H1 (cell line): ENCODE data around the gene CLEC16A. TPM values are rescaled to one million over a fixed set of nuclear protein-coding genes. Genes with fewer than 3 reads are reported as not detected.

Source experiments
- CTCF ChIA-PET: fragments of 300-600 bp; sonication (Branson Sonifier 250); formaldehyde crosslinking; loops from one replicate; lab custom pipeline; 2021; ENCODE audit not compliant: partially characterized antibody; lab: Charles Lee
- POLR2A ChIA-PET: fragments of 300-600 bp; sonication (Branson Sonifier 250); formaldehyde crosslinking; loops from one replicate; lab custom pipeline; 2021; ENCODE audit warnings: inconsistent platforms; ENCODE audit not compliant: partially characterized antibody; lab: Charles Lee
- DNase-seq, 2 experiments: peaks; one replicate each; pipeline versions ENCODE4 v3.0.0 to v3.0.0-alpha.2; 2010 to 2022; ENCODE audit warnings: low spot score in 2 of 2, low read depth in 1 of 2, mixed read lengths in 1 of 2
- FAIRE-seq: peaks from 2 replicates; lab custom pipeline; 2011; peaks lifted over from hg19 to GRCh38; lab: Jason Lieb, UNC
- H2AFZ ChIP-seq: 2 replicates; pipeline ENCODE4 v1.8.1; 2012; ENCODE audit warnings: low read length, inconsistent platforms
- H2AK5ac ChIP-seq: 2 replicates; pipeline ENCODE4 v1.6.1; 2013; ENCODE audit warnings: low read depth, low read length
- H2BK120ac ChIP-seq: replicated peaks from 2 replicates; pipeline ENCODE3; 2013; ENCODE audit warnings: low read depth, low read length, inconsistent platforms
- H2BK12ac ChIP-seq: 2 replicates; pipeline ENCODE4 v1.6.1; 2013; ENCODE audit warnings: low read depth, low read length
- H2BK15ac ChIP-seq: 2 replicates; pipeline ENCODE4 v1.6.1; 2013; ENCODE audit warnings: low read length
- H2BK20ac ChIP-seq: 2 replicates; pipeline ENCODE4 v1.6.1; 2013; ENCODE audit warnings: low read length
- H2BK5ac ChIP-seq: 2 replicates; pipeline ENCODE4 v1.6.1; 2013; ENCODE audit warnings: low read depth, low read length
- H3K14ac ChIP-seq: 2 replicates; pipeline ENCODE4 v1.6.1; 2013; ENCODE audit warnings: inconsistent platforms; ENCODE audit not compliant: insufficient read length
- H3K18ac ChIP-seq: 2 replicates; pipeline ENCODE4 v1.6.1; 2013; ENCODE audit warnings: low read length; ENCODE audit errors: extremely low read depth
- H3K23ac ChIP-seq: 2 replicates; pipeline ENCODE4 v1.6.1; 2013; ENCODE audit warnings: inconsistent platforms; ENCODE audit not compliant: insufficient read length
- H3K23me2 ChIP-seq: 2 replicates; pipeline ENCODE4 v1.6.1; 2013; ENCODE audit warnings: low read depth, low read length
- H3K27ac ChIP-seq: 2 replicates; pipeline ENCODE4 v1.6.1; 2011; ENCODE audit warnings: low read depth, low read length, inconsistent platforms
- H3K27me3 ChIP-seq, 4 experiments: replicated peaks in 1 of 4; 1 replicate in 1 of 4; 2 replicates in 3 of 4; pipeline versions ENCODE4 v1.6.1 to v1.8.1; 2011 to 2013; ENCODE audit warnings: low read length in 3 of 4, mild to moderate bottlenecking in 3 of 4, inconsistent platforms in 2 of 4, mixed read lengths in 2 of 4, moderate library complexity in 1 of 4; ENCODE audit not compliant: control insufficient read depth in 3 of 4, insufficient read depth in 3 of 4; ENCODE audit errors: extremely low read depth in 1 of 4
- H3K36me3 ChIP-seq, 4 experiments: 2 replicates each; pipeline versions ENCODE4 v1.6.1 to v1.8.1; 2011 to 2013; ENCODE audit warnings: mild to moderate bottlenecking in 4 of 4, low read length in 3 of 4, moderate library complexity in 2 of 4, control low read depth in 1 of 4, inconsistent platforms in 1 of 4; ENCODE audit not compliant: insufficient read depth in 4 of 4, control insufficient read depth in 2 of 4
- H3K4ac ChIP-seq: replicated peaks from 2 replicates; pipeline ENCODE3; 2013; ENCODE audit warnings: low read length, low read depth, mixed read lengths, inconsistent platforms; ENCODE audit not compliant: insufficient read length
- H3K4me1 ChIP-seq, 4 experiments: replicated peaks in 1 of 4; 1 replicate in 1 of 4; 2 replicates in 3 of 4; pipeline versions ENCODE4 v1.6.1 to v1.8.1; 2011 to 2013; ENCODE audit warnings: low read length in 3 of 4, inconsistent platforms in 2 of 4, mixed read lengths in 1 of 4; ENCODE audit not compliant: insufficient read depth in 4 of 4, control insufficient read depth in 3 of 4
- H3K4me2 ChIP-seq, 2 experiments: 2 replicates each; pipeline versions ENCODE4 v1.6.1 to v1.8.1; 2011 to 2013; ENCODE audit warnings: low read depth in 2 of 2, low read length in 2 of 2, control low read depth in 1 of 2, inconsistent platforms in 1 of 2, mild to moderate bottlenecking in 1 of 2; ENCODE audit not compliant: insufficient read depth in 1 of 2
- H3K4me3 ChIP-seq, 4 experiments: fragments of 200-600, 300-600 bp in 1 of 4; sonication (generic), shearing (Covaris generic), sonication (Bioruptor Twin) in 1 of 4; 2 replicates each; pipeline versions ENCODE4 v1.5.1 to v1.8.1; 2011 to 2016; ENCODE audit warnings: low read length in 4 of 4, low read depth in 3 of 4, control low read depth in 2 of 4, inconsistent platforms in 2 of 4, mild to moderate bottlenecking in 2 of 4, mixed read lengths in 1 of 4, moderate library complexity in 1 of 4; ENCODE audit not compliant: insufficient read depth in 2 of 4; ENCODE audit errors: extremely low read depth in 1 of 4
- H3K56ac ChIP-seq: replicated peaks from 2 replicates; pipeline ENCODE3; 2013; ENCODE audit warnings: low read depth, mild to moderate bottlenecking, mixed read lengths, low read length, inconsistent platforms; ENCODE audit not compliant: insufficient read length
- H3K79me1 ChIP-seq: 2 replicates; pipeline ENCODE4 v1.6.1; 2013; ENCODE audit warnings: low read depth, low read length, control low read depth
- H3K79me2 ChIP-seq, 2 experiments: 2 replicates each; pipeline versions ENCODE4 v1.6.1 to v1.8.1; 2012 to 2013; ENCODE audit warnings: low read length in 2 of 2, mild to moderate bottlenecking in 2 of 2, inconsistent platforms in 1 of 2; ENCODE audit not compliant: insufficient read depth in 2 of 2, control insufficient read depth in 1 of 2
- H3K9ac ChIP-seq, 4 experiments: replicated peaks in 1 of 4; 1 replicate in 1 of 4; 2 replicates in 3 of 4; pipeline versions ENCODE4 v1.6.1 to v1.8.1; 2011 to 2013; ENCODE audit warnings: low read depth in 3 of 4, low read length in 3 of 4, control low read depth in 2 of 4, mild to moderate bottlenecking in 2 of 4, moderate library complexity in 2 of 4, inconsistent platforms in 1 of 4; ENCODE audit errors: extremely low read depth in 1 of 4
- H3K9me3 ChIP-seq, 2 experiments: 2 replicates each; pipeline versions ENCODE4 v1.6.1 to v1.8.1; 2012 to 2013; ENCODE audit warnings: mild to moderate bottlenecking in 2 of 2, moderate library complexity in 2 of 2, control low read depth in 1 of 2, inconsistent platforms in 1 of 2, low read depth in 1 of 2, low read length in 1 of 2, mixed read lengths in 1 of 2; ENCODE audit not compliant: insufficient read depth in 2 of 2
- H4K20me1 ChIP-seq, 2 experiments: replicated peaks in 1 of 2; 2 replicates each; pipeline versions ENCODE3 to v1.8.1; 2011 to 2013; ENCODE audit warnings: inconsistent platforms in 2 of 2, low read length in 2 of 2, mild to moderate bottlenecking in 1 of 2; ENCODE audit not compliant: insufficient read depth in 2 of 2, control insufficient read depth in 1 of 2
- H4K5ac ChIP-seq: 2 replicates; pipeline ENCODE4 v1.6.1; 2013; ENCODE audit warnings: low read length, low read depth, mixed read lengths, inconsistent platforms; ENCODE audit not compliant: insufficient read length
- H4K8ac ChIP-seq: 2 replicates; pipeline ENCODE4 v1.8.0; 2013; ENCODE audit warnings: mild to moderate bottlenecking, moderate library complexity, low read length, inconsistent platforms; ENCODE audit not compliant: insufficient read depth; ENCODE audit errors: extremely low read depth
- H4K91ac ChIP-seq: replicated peaks from 2 replicates; pipeline ENCODE3; 2013; ENCODE audit warnings: low read length, mixed read lengths, inconsistent platforms; ENCODE audit not compliant: insufficient read length
- CBX5 ChIP-seq: fragments of 300-800, 300-1000 bp; sonication (generic); IDR thresholded peaks from 2 replicates; pipeline ENCODE4 v1.7.1; 2016; ENCODE audit warnings: antibody characterized with exemption, low read length, low read depth
- EGR1 ChIP-seq: IDR thresholded peaks from 2 replicates; pipeline ENCODE4 v1.6.1; 2011; ENCODE audit warnings: low read depth, low read length, borderline replicate concordance
- FOSL1 ChIP-seq: IDR thresholded peaks from 2 replicates; pipeline ENCODE4 v1.6.1; 2011; ENCODE audit warnings: mild to moderate bottlenecking, low read depth, low read length, moderate library complexity; ENCODE audit not compliant: insufficient read depth
- GTF2F1 ChIP-seq: IDR thresholded peaks from 2 replicates; pipeline ENCODE4 v1.6.1; 2012; ENCODE audit warnings: low read depth, low read length, improper control_type of control experiment, borderline replicate concordance
- KDM5A ChIP-seq: fragments of 200-600 bp; IDR thresholded peaks from 2 replicates; pipeline ENCODE4 v1.7.1; 2012; ENCODE audit warnings: mild to moderate bottlenecking, low read length, inconsistent platforms, mixed read lengths
- MAX ChIP-seq: IDR thresholded peaks from 2 replicates; pipeline ENCODE4 v1.6.1; 2012; ENCODE audit warnings: inconsistent platforms
- POLR2A ChIP-seq, 2 experiments: IDR thresholded peaks; 1 replicate in 1 of 2; 2 replicates in 1 of 2; pipeline ENCODE4 v1.6.1; 2011; ENCODE audit warnings: low read depth in 2 of 2, low read length in 2 of 2, mild to moderate bottlenecking in 2 of 2; ENCODE audit errors: control extremely low read depth in 1 of 2
- POLR2AphosphoS5 ChIP-seq: IDR thresholded peaks from 2 replicates; pipeline ENCODE4 v1.6.1; 2011; ENCODE audit warnings: low read depth, low read length
- RBBP5 ChIP-seq: IDR thresholded peaks from 2 replicates; pipeline ENCODE4 v1.7.1; 2012; ENCODE audit warnings: low read depth, mild to moderate bottlenecking, inconsistent platforms, low read length, moderate library complexity, borderline replicate concordance
- RFX5 ChIP-seq: IDR thresholded peaks from 2 replicates; pipeline ENCODE4 v1.6.1; 2011; ENCODE audit warnings: low read depth, low read length, improper control_type of control experiment, borderline replicate concordance
- SIX5 ChIP-seq: IDR thresholded peaks from 2 replicates; pipeline ENCODE4 v1.6.1; 2011; ENCODE audit warnings: mild to moderate bottlenecking, low read depth, low read length
- TAF7 ChIP-seq: optimal IDR thresholded peaks from 2 replicates; pipeline ENCODE3; 2011; ENCODE audit warnings: low read depth, mild to moderate bottlenecking, inconsistent platforms, low read length, moderate library complexity, borderline replicate concordance
- TBP ChIP-seq: IDR thresholded peaks from 2 replicates; pipeline ENCODE4 v1.6.1; 2011; ENCODE audit warnings: low read depth, low read length, improper control_type of control experiment
- WGBS, 2 experiments: shearing (Covaris generic) in 1 of 2; methylation state at CpG; one replicate each; pipeline versions ENCODE4 v1.1.6 to v1.1.7; 2013 to 2015; ENCODE audit warnings: low lambda C conversion rate in 2 of 2, mixed read lengths in 2 of 2, inconsistent platforms in 1 of 2, low coverage in 1 of 2, missing lambda C conversion rate in 1 of 2; ENCODE audit not compliant: insufficient replicate concordance in 2 of 2, insufficient coverage in 1 of 2, insufficient read length in 1 of 2; ENCODE audit errors: extremely low coverage in 1 of 2, missing lambda C conversion rate in 1 of 2; 5-methylcytosine and 5-hydroxymethylcytosine counted together
- polyA plus RNA-seq, 7 experiments: library from polyadenylated mRNA; depleted of rRNA in 3 of 7; stranded (reverse) in 5 of 7; unstranded in 2 of 7; fragments of >200 nt in 5 of 7; fragments of 200-250 nt in 2 of 7; gene quantifications; 1 replicate in 5 of 7; 2 replicates in 1 of 7; 4 replicates in 1 of 7; pipeline versions ENCODE4 v1.2.1 to v1.2.3, GENCODE V29; 2011 to 2013; ENCODE audit warnings: missing spikeins in 2 of 7, mixed read lengths in 2 of 7
- total RNA-seq: library from RNA; stranded (reverse); fragmentation: NEBNext Ultra II Directional; extraction: Animal tissue kit (Norgen Biotek cat#: 25700); gene quantifications from 2 replicates; pipeline ENCODE4 v1.2.1, GENCODE V29; 2021

Gene CLEC16A
- total and polyA plus RNA-seq, 2 of the 8 experiments (the other 6 are each of a cell fraction or from before 2014, with no cell fraction given) = 7.6 to 19.3 TPM

GRCh38 chr16:11076259-11077018 lies 132.1 kb downstream of the CLEC16A start:
- POLR2A ChIA-PET = interaction anchor here (1.1 kb wide), 1 partner anchor 50 kb away, joined by 3 read pairs; no protein-coding TSS in a partner anchor
- Histone ChIP-seq H3K14ac (no peak overlapping the region), H3K9me3 (no peaks in the 10 kb centered on the region), H4K8ac (no peak overlapping the region; the same call in 1 of the 2 replicates), H2BK15ac (no peak overlapping the region), H3K79me1 (no peaks in the 10 kb centered on the region; the same call in 1 of the 2 replicates), H2BK5ac (no peak overlapping the region; the same call in 1 of the 2 replicates), H3K4me3 (no peak overlapping the region), H3K9ac (no peak overlapping the region), H2BK12ac (no peak overlapping the region), H3K56ac (no peak overlapping the region), H3K4me1 (no peaks in the 10 kb centered on the region; a peak in 3 of 7 replicates), H3K23ac (no peak overlapping the region), H3K4me2 (no peak overlapping the region), H3K27ac (no peak overlapping the region), H4K91ac (no peak overlapping the region), H2BK120ac (no peak overlapping the region), H3K18ac (no peak overlapping the region), H3K79me2 (no peaks in the 10 kb centered on the region), H3K4ac (no peak overlapping the region), H2BK20ac (no peak overlapping the region), H2AK5ac (no peak overlapping the region), H4K20me1 (no peaks in the 10 kb centered on the region), H3K27me3 (no peaks in the 10 kb centered on the region), H2AFZ (no peak overlapping the region), H3K36me3 (no peaks in the 10 kb centered on the region), H4K5ac (no peak overlapping the region), H3K23me2 (no peaks in the 10 kb centered on the region; the same call in 1 of the 2 replicates)
- FAIRE-seq (no peak), DNase-seq (no peak)
- CTCF ChIA-PET = interaction anchor here (0.8 to 1.6 kb wide), 4 partner anchors 11 to 280 kb away, joined by 3 to 7 read pairs (median 3); no protein-coding TSS in a partner anchor
- 87% methylated on average over 13 of the region's 13 CpGs; no CpG with 5 or more reads in 1 of the 2 experiments for WGBS, 2 experiments
- TF ChIP-seq GTF2F1 (no peak), POLR2AphosphoS5 (no peak), CBX5 (no peak), SIX5 (no peak), RFX5 (no peak), EGR1 (no peak), MAX (no peak), TAF7 (no peak), POLR2A (IDR thresholded peaks at IDR 0.05; ENCODE audit: control extremely low read depth in 1 of 2, low read depth in 2 of 2, low read length in 2 of 2) (no peak), FOSL1 (no peak), RBBP5 (no peak), KDM5A (no peak), TBP (no peak)
